Effector memory CD8-positive, alpha-beta T cell (primary cell): Measurements from ENCODE around the gene TAF1C.

ENCODE experiments used
- ATAC-seq: fragments of 150-1000 bp; cut with Tn5 transposase; replicated peaks from 2 replicates; pipeline ENCODE4 v1.10.0; 2021; ENCODE audit warnings: mild to moderate bottlenecking, moderate library complexity
- DNase-seq, 3 experiments: peaks; one replicate each; pipeline ENCODE4 v3.0.0; 2021
- H3K27ac Mint-ChIP-seq, 2 donors: one replicate each; pipeline ENCODE4 v1.8.0; 2022; ENCODE audit warnings: mild to moderate bottlenecking in 2 of 2, mixed read lengths in 2 of 2, moderate library complexity in 2 of 2
- H3K27me3 Mint-ChIP-seq, 2 donors: one replicate each; pipeline ENCODE4 v1.8.0; 2022; ENCODE audit warnings: mixed read lengths in 2 of 2
- H3K36me3 Mint-ChIP-seq: one replicate; pipeline ENCODE4 v1.8.0; 2022; ENCODE audit warnings: mild to moderate bottlenecking, moderate library complexity, mixed read lengths; ENCODE audit not compliant: insufficient read depth
- H3K4me1 Mint-ChIP-seq, 2 donors: one replicate each; pipeline ENCODE4 v1.8.0; 2022; ENCODE audit warnings: low read depth in 2 of 2, mixed read lengths in 2 of 2
- H3K4me3 Mint-ChIP-seq, 2 donors: one replicate each; pipeline ENCODE4 v1.8.0; 2022; ENCODE audit warnings: mild to moderate bottlenecking in 2 of 2, mixed read lengths in 2 of 2, moderate library complexity in 2 of 2
- H3K9me3 Mint-ChIP-seq, 2 donors: one replicate each; pipeline ENCODE4 v1.8.0; 2022; ENCODE audit warnings: mixed read lengths in 2 of 2

TAF1C gene

DNA sequence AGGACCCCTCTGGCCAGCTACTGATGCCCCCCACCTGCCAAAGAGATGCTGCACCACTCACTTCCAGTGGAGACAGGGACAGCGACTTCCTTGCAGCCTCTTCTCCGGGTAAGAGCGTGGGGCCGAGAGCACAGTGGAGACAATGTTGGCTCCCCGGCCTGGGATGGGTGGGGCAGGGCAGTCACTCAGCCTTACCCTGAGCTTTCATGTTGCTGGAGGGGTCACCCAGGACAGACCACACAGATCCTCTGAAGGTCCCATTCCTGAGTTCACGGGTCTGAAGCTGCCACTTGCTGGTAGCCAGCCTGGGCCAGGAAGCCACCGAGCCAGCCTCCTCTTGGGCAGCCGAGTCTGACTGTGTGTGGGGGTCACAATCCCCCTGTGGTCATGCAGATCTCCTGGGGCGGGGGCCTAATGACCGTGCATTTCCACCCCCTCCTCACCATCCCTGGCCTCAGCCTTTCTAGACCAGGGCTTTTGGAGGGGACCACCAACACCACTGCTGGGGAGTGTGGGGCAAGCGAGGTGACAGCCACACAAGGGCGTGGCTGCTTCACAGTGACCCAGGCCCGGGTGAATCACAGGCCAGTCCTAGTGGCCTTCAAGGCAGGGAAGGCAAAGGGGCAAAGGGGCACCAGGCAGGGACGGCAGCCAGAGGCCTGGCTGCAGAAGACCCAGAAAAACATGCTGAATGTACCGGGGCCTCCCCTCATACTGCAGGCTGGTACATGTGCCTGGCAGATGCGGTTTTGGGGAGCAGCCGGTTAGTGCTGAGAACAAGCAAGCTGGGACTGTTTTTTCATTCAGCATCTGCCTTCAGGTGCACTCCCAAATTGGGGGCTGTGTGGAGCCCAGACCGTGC is 10.4 kb downstream of the TAF1C start:
- no peaks in the 10 kb centered on the region for H3K9me3 Mint-ChIP-seq
- H3K36me3 Mint-ChIP-seq: peaks cover 11% of the 10 kb centered on the region
- H3K27me3 Mint-ChIP-seq: peaks cover 11 to 15% of the 10 kb centered on the region in 2 donors
- H3K4me1 Mint-ChIP-seq: peaks cover 5 to 6% of the 10 kb centered on the region in 2 donors
- H3K4me3 Mint-ChIP-seq: no peak overlapping the region
- DNase-seq (no peak), ATAC-seq (no peak)
- H3K27ac Mint-ChIP-seq: no peak overlapping the region

DNA sequence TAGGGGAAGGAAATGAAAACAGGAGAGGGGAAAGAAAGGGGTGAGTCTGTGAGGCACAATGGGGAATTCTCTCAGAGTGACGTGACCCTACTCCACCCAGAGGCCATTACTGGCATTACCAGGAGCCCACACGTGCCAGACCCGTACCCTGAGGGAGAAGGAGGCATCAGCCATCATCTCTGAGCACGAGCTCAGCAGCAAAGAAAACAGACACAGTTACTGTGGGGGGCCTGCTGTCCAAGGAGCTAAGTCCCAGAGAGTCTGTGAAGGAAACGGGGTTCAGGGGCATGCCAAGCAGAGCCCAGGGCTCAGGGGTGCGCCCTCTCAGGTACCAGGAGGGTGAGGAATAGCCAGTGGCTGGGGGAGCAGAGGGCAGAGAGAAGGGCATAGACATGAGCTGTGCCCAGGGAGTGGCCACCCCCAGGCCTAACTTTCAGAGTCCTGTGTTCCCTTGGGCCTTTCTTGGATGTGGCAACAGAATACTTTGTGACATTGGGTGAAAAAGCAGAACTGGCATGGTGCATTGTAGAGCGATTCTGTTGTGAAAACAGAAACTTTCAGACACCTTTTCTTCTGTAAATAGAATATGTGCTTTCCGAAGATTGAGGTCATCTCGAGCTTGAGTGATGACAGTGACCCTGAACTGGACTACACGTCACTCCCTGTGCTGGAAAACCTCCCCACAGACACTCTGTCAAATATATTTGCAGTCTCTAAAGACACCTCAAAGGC is 11.3 kb downstream of the TAF1C start:
- peaks cover 11 to 15% of the 10 kb centered on the region in 2 donors for H3K27me3 Mint-ChIP-seq

DNA sequence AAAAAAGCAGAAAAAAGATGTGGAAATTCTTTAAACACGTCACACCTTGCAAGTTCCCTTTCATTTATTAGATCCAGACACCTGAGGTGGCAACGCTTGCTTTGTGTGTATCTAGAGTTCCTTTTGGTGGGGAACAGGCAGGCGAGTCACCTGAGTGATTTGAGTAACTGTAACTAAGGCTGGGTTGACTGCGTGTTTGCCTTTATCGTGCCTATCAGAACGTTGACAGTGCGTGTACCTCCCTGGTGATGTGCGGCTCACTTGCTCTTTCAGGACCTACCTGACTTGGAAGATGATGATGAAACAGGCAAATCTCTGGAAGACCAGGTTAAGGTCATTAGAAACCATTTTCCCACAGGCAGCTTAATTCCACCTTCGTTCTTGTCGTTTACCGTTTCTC is 12.5 kb downstream of the TAF1C start:
- peaks cover 14% of the 10 kb centered on the region for H3K36me3 Mint-ChIP-seq
- H3K9me3 Mint-ChIP-seq: no peaks in the 10 kb centered on the region
- H3K27me3 Mint-ChIP-seq: peaks cover 21 to 25% of the 10 kb centered on the region in 2 donors
- DNase-seq: no peak
- H3K27ac Mint-ChIP-seq: no peak overlapping the region
- H3K4me3 Mint-ChIP-seq: no peak overlapping the region
- no peak for ATAC-seq
- H3K4me1 Mint-ChIP-seq: peaks cover 5 to 6% of the 10 kb centered on the region in 2 donors

More for the DNA sequence above, 11.3 kb downstream of the TAF1C start:
- Mint-ChIP-seq H3K27ac (peak overlapping the region in 1 of 2 donors; percentile 55), H3K9me3 (no peaks in the 10 kb centered on the region), H3K36me3 (peaks cover 11% of the 10 kb centered on the region), H3K4me3 (no peak overlapping the region), H3K4me1 (peaks cover 5 to 6% of the 10 kb centered on the region in 2 donors)
- ATAC-seq: peak; percentile 98
- DNase-seq: peak; percentile 53 to 70 (median 55)

DNA sequence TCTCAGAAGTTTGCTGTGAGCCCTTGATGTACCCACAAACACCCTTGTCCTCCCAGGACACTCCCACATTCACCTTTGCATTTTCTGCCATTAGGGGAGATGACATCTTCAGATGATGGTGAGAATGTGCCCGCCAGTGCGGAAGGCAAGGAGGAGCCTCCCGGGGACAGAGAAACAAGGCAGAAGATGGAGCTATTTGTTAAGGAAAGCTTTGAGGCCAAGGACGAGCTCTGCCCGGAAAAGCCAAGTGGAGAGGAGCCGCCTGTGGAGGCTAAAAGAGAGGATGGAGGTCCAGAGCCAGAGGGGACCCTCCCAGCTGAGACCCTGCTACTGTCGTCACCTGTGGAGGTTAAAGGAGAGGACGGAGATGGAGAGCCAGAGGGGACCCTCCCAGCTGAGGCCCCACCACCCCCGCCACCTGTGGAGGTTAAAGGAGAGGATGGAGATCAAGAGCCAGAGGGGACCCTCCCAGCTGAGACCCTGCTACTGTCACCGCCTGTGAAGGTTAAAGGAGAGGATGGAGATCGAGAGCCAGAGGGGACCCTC is 17.0 kb downstream of the TAF1C start:
- Mint-ChIP-seq H3K27me3 (peaks cover 42 to 61% of the 10 kb centered on the region in 2 donors), H3K27ac (no peak overlapping the region), H3K4me3 (no peak overlapping the region), H3K4me1 (no peaks in the 10 kb centered on the region), H3K36me3 (peaks cover 3% of the 10 kb centered on the region), H3K9me3 (no peaks in the 10 kb centered on the region)
- ATAC-seq (no peak), DNase-seq (no peak)

DNA sequence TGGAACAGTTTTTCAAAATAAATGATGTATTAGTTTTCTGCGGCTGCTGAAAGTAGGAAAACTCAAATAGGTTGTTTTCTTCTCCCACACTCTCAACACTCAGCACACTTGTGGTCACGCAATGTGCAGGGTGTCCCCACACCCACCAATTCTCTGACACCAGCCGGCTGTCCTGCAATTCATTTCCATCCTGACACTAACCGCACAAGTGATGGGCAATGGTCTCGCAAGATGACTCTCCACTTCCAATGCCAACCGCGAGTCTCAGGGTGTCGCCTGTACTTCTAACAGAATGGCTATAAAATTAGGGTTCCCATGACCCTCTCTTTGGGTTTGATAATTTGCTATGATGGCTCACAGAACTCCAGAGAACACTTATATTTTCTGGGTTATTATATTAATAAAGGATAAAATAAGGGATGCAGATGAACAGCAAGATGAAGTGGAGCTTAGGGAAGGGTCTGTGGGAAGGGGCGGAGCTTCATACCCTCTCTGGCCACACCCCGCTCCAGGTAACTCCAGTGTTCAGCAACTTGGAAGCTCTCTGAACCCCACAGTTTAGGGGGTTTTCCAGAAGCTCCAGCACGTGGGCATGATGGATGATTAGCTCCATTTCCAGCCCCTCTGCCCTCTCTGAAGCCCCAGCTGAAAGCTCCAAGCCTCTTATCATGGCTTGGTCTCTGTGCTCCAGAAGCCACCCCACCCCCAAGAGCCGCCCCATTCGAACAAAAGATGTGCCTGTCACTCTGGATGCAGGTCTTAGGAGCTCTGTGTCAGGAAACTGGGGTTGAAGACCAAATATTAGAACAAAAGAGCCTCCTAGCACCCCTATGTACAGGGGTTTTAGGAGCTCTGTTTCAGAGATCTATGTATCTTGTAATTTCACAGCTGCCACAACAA is 19.8 kb downstream of the TAF1C start:
- Mint-ChIP-seq H3K27me3 (peaks cover 35 to 64% of the 10 kb centered on the region in 2 donors), H3K4me3 (no peak overlapping the region), H3K36me3 (peaks cover 3% of the 10 kb centered on the region), H3K27ac (no peak overlapping the region), H3K4me1 (no peaks in the 10 kb centered on the region), H3K9me3 (no peaks in the 10 kb centered on the region)
- DNase-seq (no peak), ATAC-seq (no peak)

DNA sequence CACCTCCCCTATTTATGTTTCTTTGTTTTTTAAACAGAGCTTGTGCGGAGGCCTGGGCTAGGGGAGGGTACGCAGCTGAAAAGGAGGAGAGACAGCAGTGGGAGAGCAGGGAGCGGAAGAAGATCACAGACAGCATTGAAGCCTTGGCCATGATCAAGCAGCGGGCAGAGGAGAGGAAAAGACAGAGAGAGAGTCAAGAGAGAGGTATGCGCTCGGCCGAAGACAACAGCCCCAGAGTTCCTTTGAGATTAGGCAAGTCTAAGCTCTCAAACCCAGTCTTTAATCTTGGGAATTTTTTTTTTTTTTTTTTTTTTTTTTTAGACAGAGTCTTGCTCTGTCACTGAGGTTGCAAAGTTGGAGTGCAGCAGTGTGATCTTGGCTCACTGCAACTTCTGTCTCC is 21.1 kb downstream of the TAF1C start:
- ATAC-seq (no peak), DNase-seq (no peak)
- Mint-ChIP-seq H3K36me3 (peaks cover 3% of the 10 kb centered on the region), H3K27ac (no peak overlapping the region), H3K27me3 (peaks cover 32 to 69% of the 10 kb centered on the region in 2 donors), H3K9me3 (no peaks in the 10 kb centered on the region), H3K4me3 (no peak overlapping the region), H3K4me1 (no peaks in the 10 kb centered on the region)

DNA sequence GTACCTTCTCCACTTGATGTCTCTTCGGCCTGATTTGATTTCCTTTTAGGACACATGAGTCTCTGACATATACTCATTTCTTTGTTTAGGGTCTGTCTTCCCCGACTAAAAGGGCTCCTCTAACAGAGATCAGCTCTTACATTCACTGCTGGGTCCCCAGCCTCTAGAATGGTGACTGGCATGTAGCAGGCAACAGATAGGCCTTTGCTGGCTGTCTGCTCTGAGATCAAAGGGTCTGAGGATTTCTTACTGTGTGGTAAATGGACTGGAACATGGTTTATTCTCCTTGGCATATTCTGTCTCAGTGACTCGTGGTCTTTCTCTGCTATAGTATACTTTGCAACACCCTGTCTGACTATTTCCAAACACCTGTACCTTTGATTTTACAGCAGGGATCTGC is 25.1 kb downstream of the TAF1C start:
- no peak overlapping the region for H3K4me3 Mint-ChIP-seq
- DNase-seq (no peak), ATAC-seq (no peak)
- no peaks in the 10 kb centered on the region for H3K4me1 Mint-ChIP-seq
- H3K36me3 Mint-ChIP-seq: no peaks in the 10 kb centered on the region
- H3K27me3 Mint-ChIP-seq: peaks cover 37 to 65% of the 10 kb centered on the region in 2 donors
- H3K9me3 Mint-ChIP-seq: no peaks in the 10 kb centered on the region
- no peak overlapping the region for H3K27ac Mint-ChIP-seq

DNA sequence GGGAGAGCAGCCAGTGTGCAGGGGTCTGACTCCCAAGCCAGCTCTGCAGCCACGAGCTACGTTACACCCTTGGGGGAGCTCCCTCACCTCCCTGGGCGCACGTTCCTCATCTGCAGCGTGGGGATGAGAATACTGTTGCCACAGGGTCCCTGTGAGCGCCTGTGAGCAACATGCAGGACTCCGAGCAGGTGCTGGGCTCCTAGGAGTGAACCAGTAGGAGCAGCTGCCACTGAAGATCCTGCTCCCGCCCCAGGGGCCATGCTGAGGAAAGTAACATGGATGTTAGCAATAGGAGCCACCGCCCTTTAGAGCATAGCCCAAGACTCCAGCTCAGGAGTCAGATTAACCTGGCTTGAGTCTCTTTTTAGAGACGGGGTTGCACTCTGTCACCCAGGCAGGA is 25.8 kb downstream of the TAF1C start:
- Mint-ChIP-seq H3K9me3 (no peaks in the 10 kb centered on the region), H3K27me3 (peaks cover 44 to 70% of the 10 kb centered on the region in 2 donors), H3K27ac (no peak overlapping the region), H3K36me3 (no peaks in the 10 kb centered on the region), H3K4me3 (no peak overlapping the region), H3K4me1 (no peaks in the 10 kb centered on the region)
- no peak for ATAC-seq
- DNase-seq: no peak

DNA sequence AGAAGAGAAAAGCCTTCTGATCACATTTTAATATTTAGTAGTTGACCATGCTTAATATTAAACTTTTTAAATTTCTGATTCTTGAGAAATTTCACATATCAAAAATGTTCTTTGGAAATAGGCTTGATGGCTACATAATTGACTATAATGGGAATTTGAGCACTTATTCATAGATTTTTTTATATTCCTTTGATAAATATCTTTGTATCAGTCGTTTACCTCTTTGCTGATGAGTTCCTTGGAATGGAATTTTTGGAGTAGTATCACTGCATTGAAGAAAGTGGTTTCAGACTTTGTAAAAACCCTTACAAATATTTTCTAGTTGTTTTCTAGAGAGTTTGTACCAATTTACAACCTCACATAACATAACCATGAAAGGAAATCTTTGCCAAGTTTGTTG is 27.1 kb downstream of the TAF1C start:
- ATAC-seq (no peak), DNase-seq (no peak)
- H3K27ac Mint-ChIP-seq: no peak overlapping the region
- H3K36me3 Mint-ChIP-seq: no peaks in the 10 kb centered on the region
- no peaks in the 10 kb centered on the region for H3K9me3 Mint-ChIP-seq
- no peaks in the 10 kb centered on the region for H3K4me1 Mint-ChIP-seq
- no peak overlapping the region for H3K4me3 Mint-ChIP-seq
- peaks cover 40 to 69% of the 10 kb centered on the region in 2 donors for H3K27me3 Mint-ChIP-seq

DNA sequence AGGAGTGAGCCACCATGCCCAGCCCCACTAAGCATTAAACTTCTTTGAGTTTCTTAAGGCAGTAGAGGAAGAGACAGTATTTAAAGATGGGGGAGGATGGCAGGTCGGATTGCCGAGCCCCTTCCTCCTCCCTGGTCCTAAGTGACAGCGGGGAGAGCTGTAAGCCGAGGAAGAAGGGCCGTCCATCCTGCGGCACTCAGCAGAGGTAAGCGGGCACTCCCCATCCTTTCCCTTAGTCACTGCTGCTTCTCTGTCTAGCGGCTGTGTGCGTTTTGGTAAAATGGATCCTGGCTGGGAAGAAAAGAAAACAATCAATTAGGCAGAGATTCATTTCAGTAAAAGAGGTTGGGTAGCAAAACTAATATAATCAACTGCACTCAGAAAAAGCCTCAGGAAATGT is 27.9 kb downstream of the TAF1C start:
- H3K36me3 Mint-ChIP-seq: no peaks in the 10 kb centered on the region
- no peak overlapping the region for H3K4me3 Mint-ChIP-seq
- DNase-seq: no peak
- H3K27me3 Mint-ChIP-seq: peaks cover 39 to 65% of the 10 kb centered on the region in 2 donors
- H3K4me1 Mint-ChIP-seq: no peaks in the 10 kb centered on the region
- ATAC-seq: no peak
- no peak overlapping the region for H3K27ac Mint-ChIP-seq
- H3K9me3 Mint-ChIP-seq: no peaks in the 10 kb centered on the region

DNA sequence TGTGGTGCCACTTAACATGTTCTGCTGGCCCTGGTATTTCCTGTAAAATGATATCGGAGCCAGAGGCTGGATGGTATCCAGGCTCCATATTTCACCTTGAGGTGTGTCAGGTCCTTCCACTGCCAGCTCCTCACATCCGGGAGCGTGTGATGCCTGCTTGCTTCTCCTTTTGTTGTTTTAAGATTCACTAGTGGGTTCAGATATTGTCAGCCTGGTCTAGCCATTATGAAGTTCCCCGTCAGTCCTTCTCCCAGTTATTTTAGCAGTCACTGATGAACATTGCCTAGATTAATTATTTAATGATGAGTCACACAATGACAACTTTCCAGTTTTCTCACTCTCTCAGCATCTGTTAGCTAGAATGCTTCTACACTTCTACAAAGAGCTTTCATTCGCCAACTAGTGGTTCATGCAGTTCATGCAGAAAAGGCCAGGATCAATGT is 30.5 kb downstream of the TAF1C start:
- ATAC-seq (no peak), DNase-seq (no peak)
- no peak overlapping the region for H3K4me3 Mint-ChIP-seq
- H3K27me3 Mint-ChIP-seq: peaks cover 47 to 59% of the 10 kb centered on the region in 2 donors
- no peak overlapping the region for H3K27ac Mint-ChIP-seq
- H3K4me1 Mint-ChIP-seq: no peaks in the 10 kb centered on the region
- H3K36me3 Mint-ChIP-seq: no peaks in the 10 kb centered on the region
- no peaks in the 10 kb centered on the region for H3K9me3 Mint-ChIP-seq

DNA sequence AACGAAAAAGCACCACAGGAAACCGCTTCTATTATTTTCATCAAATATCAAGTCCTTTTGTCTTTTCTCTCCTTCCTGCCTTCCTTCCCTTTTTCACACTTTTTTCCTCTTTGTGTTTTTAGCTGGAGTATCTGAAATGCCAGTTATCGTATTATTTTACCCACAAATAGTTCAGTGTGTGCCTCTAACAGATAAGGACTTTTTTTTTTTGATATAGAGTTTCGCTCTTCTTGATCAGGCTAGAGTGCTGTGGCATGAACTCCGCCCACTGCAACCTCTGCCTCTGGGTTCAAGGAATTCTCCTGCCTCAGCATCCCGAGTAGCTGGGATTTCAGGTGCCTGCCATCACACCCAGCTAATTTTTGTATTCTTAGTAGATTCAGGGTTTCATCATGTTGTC is 31.1 kb downstream of the TAF1C start:
- Mint-ChIP-seq H3K36me3 (no peaks in the 10 kb centered on the region), H3K27ac (no peak overlapping the region), H3K4me1 (no peaks in the 10 kb centered on the region), H3K9me3 (no peaks in the 10 kb centered on the region), H3K4me3 (no peak overlapping the region), H3K27me3 (peaks cover 53 to 63% of the 10 kb centered on the region in 2 donors)
- DNase-seq: no peak
- no peak for ATAC-seq

DNA sequence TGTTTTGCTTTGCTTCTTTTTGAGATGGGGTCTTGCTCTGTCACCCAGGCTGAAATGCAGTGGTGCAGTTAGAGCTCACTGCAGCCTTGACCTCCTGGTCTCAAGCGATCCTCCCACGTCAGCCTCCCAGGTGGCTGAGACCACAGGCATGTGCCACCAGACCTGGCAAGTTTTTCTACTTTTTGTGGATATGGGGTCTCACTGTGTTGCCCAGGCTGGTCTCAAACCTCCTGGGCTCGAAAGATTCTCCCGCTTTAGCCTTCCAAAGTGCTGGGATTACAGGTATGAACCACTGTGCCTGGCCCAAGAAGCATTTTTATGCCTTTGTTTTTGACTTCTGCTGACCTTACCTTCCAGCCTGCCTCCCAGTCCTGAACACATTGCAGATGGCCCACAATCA is 31.6 kb downstream of the TAF1C start:
- no peaks in the 10 kb centered on the region for H3K9me3 Mint-ChIP-seq
- no peaks in the 10 kb centered on the region for H3K4me1 Mint-ChIP-seq
- no peak overlapping the region for H3K27ac Mint-ChIP-seq
- H3K36me3 Mint-ChIP-seq: no peaks in the 10 kb centered on the region
- DNase-seq (no peak), ATAC-seq (no peak)
- peaks cover 53 to 68% of the 10 kb centered on the region in 2 donors for H3K27me3 Mint-ChIP-seq
- H3K4me3 Mint-ChIP-seq: no peak overlapping the region
